ENCODE results near the gene DPP9.
A peak's percentile ranks its signal among the peaks of the same experiment; 100 is the strongest.
"Not testable (repeated sequence)": the region's sequence is repeated elsewhere in the genome, so short reads cannot be mapped to it uniquely, and the experiment has no call there.

DPP9 gene

DNA sequence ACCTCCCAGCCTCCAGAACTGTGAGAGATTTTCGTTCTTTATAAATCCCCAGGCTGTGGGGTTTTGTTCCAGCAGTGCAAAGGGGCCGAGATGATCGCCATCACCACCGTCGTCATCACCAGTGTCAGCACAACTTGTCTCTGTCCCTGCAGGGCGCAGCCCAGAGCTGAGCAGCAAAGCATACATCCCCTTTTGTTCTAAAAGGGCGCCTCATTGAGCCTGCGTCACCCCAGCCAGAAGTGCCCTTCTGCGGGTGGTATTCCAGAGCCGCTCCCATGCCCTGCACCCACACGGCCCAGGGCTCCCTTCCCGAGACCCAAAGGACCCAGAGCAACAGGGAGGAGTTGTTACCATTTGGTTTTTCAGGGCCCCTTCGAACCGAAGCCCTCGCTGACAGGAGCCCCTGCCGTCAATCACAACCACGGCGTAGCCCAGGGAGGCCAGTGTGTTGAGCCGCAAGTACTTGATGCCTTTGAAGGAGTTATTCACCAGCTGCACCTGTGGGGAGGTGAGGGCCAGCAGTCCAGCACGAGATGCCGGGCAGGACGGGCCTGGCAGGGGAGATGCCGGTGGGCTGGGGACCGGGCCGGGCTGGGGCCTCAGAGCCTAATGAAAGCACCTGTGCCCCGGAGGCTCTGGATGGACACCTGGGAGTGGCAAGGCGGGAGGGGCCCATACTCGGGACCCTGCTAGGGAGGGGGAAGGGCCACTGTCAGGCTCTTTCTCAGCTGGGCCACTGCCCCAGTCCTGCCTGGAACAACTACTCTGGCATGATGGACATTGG lies 39.1 kb downstream of the DPP9 start:
- no peak for DNase-seq

DNA sequence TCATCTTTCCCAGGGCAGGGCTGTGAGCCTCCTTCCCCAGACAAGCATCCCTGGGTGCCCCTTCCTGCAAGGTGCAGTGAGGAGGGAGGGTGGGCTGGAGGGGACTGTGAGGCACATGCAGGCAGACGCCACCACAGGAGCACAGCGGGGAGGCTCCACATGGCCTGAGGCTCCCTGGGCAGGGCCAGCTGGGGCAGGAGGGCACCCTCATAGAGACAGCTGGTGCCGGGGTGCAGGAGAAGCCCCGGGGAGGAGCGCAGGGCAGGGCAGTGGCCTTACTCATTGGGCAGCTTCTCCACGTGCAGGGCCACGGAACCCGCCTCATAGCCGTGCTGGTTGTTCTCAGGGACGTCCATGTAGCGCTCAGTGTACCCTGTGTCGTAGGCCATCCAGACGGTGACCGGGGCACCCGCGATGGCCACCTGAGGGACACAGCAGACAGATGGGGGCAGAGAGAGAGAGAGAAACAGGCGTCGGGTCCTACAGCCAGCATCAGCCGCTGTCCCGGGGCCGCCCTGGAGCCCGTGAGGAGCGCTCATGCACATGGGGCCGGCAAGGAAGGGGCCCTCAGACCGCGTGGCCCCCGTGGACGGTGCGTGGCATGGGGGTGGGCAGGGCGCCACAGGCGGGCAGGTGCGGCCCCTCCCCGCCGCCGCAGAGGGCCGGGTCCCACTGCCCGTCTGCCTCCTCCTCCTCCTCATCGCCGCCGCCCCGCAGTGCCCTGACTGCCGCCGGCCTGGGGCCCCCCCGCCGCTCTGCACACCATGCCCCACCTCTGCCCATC lies 41.0 kb downstream of the DPP9 start:
- no peak for DNase-seq

DNA sequence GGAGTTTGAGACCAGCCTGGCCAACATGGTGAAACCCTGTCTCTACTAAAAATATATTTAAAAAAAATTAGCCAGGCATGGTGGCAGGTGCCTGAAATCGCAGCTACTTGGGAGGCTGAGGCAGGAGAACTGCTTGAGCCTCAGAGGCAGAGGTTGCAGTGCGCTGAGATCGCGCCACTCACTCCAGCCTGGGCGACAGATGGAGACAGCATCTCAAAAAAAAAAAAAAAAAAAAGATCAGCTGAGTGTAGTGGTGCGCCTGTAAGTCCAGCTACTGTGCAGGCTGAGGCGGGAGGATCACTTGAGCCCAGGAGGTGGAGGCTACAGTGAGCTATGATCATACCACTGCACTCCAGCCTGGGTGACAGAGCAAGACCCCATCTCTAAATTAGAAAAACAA lies 43.6 kb downstream of the DPP9 start:
- not testable (repeated sequence) for DNase-seq

DNA sequence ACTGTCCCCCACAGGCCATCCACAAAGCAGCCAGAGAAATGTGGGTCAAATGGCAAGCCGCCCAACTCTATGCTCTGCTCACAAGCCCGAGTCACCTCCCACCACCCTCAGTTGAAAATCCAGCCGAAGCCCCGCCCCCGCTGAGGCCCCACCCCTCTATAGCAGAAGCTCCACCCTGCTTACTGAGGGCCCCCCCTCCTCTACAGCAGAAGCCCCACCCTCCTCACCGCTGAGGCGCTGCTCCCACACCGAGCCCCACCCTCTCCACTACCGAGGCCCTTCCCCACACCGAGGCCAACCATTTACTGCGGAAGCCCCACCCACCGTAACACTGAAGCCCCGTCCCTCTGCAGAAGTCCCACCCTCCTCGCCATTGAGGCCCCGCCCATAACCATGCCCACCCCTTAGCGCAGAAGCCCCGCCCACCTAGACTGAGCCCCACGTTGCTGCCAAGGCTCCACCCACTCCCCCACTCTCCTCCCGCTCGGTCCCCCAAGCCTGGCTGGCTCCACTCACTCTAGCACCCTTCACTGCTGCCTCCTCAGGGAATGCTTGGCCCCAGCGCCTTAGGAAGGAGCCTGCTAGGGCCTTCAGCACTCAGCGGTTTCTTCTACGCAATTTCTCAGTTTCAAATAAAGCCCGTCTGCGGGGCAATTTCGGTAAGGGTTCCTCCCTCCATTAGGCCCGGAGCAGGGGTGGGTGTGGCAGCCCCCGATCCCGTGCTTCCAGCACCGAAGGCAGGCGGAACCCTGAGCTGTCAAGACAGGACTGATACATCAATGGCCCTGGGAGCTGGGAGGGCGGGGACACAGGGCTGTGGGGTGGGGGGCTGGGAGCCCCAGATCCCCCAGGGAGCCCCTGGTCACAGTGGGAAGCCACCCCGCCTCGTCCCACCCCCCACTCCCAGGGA lies 44.5 kb downstream of the DPP9 start:
- peak; percentile 6 to 22 for DNase-seq

DNA sequence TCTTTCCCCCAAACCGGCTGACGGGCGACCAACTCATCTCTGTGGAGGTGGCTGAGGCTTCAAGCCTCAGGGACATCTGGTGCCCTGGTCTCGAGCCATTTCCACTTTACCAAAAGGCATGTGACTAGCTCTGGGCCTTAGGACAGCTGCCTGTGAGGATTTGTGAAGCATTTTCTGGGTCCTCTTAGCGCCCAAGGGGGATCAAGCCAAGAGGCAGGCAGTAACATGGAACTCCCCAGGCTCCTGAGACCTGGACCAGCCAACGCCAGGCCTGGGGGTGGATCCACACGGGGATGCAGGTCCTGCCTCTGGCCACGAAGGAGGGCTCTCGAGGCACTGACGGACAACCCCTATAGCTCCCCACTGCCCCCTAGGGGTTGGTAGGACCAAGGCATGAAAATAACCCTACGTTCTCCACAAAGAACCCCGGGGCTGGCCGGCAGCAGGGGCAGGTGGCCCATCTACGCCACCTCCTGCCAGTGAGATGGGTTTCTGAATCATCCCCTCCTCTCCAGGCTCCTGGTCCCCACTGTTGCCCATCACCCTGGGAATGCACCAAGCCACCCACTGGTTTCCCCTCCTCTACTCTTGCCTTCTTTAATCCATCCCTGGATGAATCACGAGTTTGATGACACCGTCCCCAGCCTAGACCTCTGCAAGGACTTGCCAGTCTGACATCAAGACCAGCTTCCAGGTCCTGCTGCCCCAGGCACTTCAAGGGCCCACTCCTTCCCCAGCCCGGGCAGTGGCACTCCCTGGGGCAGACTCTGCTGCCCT lies 46.5 kb downstream of the DPP9 start:
- DNase-seq, result peak; percentile 7 to 31

DNA sequence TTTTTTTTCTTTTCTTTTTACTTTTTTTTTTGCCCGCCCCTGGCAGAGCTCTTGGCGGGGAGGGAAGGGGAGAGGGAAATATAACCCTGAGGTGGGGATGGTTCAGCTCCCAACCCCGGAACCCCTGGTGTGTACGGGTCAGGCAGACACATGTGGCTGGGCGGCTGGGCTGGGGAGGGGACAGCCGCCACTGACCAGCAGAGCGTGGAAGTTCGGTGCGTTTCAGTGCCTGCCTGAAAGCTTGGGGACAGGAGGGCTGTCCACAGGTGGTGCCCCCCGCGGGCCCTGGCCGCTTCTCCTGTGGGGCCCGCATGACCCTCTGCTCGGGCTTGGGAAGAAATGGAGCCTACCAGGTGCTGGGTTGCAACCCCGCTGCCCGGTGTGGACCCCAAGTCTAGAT lies 48.3 kb downstream of the DPP9 start:
- DNase-seq, result no peak

DNA sequence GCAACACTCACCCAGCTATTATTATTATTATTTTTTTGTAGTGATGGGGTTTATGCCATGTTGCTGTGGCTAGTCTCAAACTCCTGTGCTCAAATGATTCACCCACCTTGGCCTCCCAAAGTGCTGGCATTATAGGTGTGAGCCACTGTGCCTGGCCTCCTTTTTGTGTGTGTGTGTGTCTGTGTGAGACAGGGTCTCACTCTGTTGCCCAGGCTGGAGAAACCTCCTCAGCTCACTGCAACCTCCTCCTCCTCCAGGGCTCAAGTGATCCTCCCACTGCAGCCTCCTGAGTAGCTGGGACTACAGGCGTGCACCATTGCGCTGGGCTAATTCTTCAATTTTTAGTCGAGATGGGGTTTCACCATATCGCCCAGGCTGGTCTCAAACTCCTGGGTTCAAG lies 49.9 kb downstream of the DPP9 start:
- DNase-seq, result no peak

DNA sequence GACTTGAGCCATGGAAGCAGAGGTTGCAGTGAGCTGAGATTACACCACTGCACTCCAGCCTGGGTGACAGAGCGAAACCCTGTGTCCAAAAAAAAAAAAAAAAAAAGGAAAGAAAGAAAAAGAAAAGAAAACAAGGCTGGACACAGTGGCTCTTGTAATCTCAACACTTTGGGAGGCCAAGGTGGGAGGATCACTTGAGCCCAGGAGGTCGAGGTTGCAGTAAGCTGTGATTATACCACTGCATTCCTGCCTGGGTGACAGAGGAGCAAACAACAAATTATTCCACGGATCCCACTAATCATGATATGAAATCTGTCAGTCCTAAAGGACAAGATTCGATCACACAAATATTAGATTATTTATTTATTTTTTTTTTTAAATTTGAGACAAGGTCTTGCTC lies 50.4 kb downstream of the DPP9 start:
- no peak for DNase-seq

DNA sequence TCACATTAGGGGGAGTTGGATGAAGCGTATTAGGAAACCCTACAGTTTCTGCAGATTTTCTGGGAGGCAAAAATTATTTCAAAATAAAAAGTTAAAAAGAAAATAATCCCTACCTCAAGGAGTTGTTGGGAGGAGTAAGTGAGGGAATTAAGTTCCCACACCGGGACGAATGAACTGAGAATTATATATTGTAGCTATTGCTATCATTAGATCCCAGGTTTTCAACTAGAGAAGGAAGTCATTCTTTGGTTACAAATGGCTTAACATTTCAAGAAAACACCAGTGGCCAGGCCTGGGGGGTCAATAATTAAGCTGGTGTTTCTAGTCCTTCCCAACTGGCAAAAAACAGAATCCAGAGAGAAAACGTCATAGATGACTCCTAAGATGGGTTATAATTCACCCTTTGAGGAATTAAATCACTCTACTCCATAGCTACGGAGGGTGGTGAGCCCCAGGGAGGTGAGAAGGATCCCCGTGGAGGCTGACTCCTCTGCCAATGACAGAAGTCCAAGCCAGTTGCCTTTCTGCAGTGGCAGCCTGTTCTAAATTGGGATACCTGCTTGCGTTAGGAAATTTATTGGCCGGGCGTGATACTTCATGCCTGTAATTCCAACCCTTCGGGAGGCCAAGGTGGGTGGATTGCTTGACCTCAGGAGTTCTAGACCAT lies 52.3 kb downstream of the DPP9 start:
- no peak for DNase-seq

DNA sequence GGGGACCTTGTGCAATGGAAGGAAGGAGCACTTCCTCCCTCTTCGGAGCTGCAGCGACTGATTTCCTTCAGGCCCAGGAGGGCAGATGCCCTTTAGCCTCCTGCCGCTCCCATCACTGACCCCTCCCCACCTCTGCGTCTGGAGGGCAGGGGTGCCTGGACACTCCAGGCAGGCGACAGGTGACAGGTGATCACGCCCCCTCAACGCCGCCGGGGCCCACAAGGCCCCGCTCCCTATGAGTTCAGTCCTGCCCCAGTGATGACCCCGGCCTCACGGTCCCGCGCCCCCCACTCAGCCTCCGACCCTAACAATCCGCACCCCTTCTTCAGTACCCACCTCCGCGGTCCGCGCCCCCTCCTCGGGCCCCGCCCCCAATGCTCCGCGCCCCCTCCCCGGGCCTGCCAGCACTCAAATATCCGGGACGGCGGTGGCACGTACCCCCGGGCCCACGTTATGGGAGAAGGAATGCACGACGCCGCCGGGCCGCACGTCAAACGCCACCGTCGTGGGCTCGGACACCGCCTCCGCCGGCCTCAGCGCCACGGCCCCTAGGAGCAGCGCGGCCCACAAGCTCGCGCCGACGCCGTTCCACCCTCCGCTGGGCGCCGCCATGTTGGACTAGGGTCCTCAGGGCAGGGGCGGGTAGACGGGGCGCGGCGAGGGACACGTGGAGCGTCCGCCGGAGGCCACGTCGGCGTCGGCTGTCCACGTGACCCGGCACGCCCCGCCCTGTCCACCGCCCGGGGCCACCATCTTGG lies 53.7 kb downstream of the DPP9 start, which contains the start of gene MYDGF:
Gene MYDGF, minus strand, starts transcription at position 620 of the 758 bp plus-strand sequence. Its CDS starts 8 bp downstream, at position 612.
- peak; percentile 92 to 94 for DNase-seq

DNA sequence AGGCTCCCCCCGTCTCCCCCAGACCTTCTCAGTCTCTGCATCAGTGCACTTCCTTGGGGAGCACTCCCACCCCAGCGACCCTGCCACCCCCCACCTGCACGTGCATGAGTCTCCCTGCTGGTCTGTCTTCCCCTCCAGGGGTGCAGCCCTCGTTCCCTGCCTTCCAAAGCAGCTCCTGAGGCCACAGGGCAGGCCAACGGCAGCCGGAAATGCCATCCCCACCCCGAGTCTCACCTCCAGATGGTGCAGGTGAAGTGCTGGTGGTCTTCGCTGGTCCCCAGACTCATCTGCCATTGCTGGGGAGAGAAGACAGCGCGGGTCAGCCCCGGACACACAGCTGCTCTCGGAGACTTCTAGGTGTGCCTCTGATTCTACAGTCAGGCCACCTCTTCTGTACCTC lies 59.0 kb downstream of the DPP9 start:
- DNase-seq, result no peak

DNA sequence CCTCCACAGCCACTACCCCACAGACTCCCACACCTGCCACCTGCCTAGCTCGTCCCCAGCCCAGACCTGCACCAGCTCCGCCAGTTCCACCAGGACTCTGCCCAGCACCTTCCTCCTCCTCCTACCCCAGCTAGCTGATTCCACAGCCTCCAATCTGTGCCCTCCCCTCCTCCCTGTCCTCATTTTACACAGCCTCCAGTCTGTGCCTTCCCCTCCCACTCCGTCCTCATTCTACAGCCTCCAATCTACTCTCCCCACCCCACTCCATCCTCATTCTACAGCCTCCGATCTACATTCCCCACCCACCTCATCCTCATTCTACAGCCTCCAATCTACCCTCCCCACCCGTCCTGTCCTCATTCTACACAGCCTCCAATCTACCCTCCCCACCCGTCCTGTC lies 60.8 kb downstream of the DPP9 start:
- DNase-seq, result no peak

DNA sequence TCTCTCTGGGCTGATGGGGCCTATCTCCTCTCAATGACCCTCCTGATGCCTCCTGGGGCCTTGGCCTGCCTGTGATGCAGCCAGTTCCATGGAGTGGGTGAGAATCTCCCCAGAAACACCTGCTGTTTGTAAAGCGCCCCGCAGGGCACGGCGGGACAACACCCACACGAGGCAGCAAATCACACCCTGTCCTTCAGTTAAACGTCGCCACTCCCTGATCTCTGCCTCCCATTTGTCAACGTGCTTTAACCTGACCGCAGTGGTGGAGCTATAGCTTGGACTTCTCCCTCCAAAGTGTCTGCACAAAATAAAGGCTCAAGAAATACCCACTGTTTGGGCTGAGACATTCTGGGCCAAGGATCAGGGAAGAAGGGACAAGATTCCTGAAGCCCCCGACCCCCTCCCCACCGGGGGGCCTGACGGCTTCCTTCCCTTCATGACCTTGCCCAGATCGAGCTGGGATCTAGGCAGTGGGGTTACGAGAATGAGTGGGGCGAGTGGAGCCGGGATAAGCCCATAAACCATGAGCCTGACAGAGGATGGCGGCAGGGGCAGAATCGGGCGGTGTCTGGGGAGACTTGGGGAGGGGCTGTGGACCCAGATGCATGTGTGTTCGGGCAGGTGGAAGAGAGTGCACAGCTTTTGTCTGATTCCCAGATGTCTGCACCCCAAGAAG lies 61.5 kb downstream of the DPP9 start:
- no peak for DNase-seq

DNA sequence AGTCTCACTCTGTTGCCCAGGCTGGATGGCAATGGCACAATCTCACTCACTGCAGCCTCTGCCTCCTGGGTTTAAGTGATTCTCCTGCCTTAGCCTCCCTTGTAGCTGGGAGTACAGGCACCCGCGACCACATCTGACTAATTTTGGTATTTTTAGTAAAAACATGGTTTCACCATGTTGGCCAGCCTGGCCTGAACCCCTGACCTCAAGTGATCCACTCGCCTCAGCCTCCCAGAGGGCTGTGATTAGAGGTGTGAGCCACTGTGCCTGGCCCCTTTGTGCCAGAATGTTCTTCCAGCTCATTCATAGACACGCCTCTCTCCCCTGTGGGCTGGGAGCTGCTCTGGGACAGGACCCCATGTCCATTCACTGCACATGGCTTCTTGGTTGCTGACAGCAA lies 62.6 kb downstream of the DPP9 start:
- no peak for DNase-seq

DNA sequence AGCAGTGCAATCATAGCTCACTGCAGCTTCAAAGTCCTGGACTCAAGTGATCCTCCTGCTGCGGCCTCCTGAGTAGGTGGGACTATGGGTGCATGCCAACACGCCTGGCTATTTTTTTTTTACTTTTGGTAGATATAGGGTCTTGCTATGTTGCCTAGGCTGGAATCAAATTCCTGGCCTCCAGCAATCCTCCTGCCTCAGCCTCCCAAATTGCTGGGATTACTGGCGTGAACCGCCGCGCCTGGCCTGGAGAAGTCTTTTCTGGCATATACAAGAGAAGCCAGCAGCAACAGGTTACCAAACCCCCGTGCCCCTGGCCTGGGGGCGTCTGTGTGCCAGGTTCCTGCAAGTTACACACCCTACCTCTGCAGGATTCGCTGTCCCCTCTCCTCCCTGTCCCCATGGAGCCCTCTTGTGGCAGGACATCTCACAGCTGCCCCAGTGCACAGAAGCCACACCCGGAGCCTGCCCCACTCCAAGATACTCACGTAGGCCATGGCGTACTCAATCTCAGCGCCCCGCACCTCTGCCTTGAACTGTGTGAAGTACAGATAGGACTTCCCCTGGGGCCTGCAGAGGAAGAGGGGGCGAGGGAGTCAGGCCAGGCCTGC lies 63.4 kb downstream of the DPP9 start:
- no peak for DNase-seq

DNA sequence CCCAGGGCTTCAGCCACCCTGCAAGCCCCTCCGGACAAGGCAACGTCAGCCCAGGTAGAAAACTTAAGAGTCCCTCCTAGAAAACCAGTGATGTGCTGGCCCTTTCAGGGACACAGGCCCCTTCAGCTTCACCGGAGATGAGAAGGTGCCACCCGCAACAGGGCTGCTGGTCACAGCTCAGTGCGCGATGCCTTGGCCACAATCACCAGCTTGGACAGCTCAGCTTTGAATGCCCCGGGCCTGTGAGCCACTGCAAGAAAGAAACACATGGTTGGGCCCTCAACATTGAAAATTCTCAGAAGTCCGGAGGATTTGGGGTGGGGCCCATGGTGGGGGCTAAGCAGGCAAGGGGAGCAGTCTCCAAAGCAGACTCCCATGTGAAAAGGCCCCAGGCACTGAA lies 65.8 kb downstream of the DPP9 start:
- no peak for DNase-seq

DNA sequence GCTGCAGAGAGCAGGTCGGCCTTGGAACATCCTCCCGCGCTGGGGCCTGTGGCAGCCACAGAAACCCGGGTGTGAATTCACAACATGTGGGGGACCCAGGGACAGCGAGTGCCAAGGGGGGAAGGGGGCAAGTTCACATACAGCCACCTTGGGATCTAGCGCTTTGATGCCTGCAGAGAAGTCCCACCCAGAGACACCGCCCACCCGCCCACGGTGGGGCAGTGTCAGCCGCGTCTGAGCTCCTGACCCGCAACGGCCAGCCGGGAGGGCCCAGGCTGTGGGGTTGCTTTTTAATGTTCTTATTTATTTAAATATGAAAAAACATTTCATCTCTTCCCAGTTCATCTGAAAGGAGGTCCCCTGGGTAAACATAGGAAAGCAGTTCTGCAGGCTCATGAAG lies 66.4 kb downstream of the DPP9 start:
- DNase-seq, result no peak

DNA sequence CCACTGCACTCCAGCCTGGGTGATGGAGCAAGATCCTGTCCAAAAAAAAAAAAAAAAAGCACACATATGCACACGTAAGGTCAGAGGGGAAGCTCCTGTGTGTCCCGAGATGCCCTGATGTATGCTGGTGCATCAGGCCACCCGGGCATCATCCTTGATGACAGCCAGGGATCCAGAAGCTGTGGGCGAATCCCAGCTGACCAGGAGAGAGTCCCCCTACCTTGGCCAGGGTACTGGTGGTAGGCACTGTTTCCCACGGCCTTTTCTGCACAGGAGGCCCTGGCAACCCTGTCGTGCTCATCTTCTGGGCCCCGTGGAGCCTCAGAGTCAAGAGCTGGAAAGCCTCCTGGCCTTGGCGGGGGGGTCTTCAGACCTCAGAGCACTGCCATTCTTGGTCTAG lies 67.5 kb downstream of the DPP9 start:
- DNase-seq, result no peak

DNA sequence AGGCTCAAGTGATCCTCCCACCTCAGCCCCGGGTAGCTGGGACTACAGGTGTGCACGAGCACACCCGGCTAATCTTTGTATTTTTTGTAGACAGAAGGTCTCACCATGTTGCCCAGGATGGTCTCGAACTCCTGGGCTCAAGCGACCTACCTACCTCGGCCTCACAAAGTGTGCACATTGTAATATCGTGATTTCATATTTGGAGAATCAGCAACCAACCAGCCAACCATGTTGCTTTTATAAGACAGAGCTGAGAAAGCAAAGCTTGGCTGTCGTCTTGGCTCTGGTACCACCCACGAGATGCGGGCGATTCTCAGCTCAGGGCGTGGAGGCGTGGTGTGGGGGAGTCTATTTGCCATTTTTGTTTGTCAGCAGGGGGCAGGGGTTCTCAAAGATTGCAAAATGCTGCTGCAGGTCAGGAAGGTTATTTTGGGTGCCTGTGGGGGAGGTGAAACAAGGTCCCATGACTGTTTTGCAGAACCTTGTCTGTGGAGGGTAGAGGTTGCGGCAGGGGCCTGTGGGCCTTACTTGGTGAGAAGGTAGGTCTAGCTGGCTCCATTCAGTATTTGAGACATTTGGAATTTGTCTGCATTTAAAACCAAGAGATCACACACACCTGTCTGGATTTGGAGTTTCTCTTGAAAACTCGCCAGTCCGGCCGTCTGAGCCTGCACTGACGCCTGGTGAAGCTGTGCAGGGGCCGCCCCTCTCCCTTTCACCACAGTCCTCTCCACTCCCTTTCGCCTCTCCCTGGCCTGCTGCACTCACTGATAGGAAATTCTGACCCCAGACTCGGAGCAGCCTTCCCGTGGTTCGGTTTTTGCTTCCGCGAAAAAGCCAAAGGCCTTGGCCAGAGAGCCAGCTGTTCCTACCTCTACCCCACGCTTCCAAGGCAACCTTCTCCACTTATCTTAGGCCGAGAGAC lies 68.9 kb downstream of the DPP9 start:
- DNase-seq, result no peak
